GM18499 (cell line): ENCODE results near the gene IL24.

ENCODE experiments used
- ATAC-seq: cut with Tn5 transposase; IDR thresholded peaks from one replicate; pipeline ENCODE4 v1.9.1; 2021; ENCODE audit warnings: moderate number of reproducible peaks; ENCODE audit not compliant: insufficient read depth, unreplicated experiment

Gene IL24

DNA sequence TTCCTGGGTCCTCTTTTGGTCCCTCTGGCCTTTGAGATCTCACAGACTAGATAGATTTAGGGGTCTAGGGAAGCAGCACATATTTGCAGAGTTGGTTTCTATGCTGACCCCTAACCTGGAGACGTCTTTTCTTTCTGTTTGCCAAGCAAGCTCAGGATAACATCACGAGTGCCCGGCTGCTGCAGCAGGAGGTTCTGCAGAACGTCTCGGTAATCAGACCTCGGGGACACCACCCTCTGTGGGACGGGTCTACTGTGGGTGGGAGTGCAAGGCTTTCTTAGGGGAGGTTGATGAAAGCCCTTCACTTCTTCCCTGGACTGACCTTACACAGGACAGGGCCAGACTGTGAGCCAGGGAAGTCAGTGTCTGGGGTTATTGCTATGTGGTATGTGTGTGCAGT lies 2.9 kb downstream of the IL24 start:
- no peak for ATAC-seq

DNA sequence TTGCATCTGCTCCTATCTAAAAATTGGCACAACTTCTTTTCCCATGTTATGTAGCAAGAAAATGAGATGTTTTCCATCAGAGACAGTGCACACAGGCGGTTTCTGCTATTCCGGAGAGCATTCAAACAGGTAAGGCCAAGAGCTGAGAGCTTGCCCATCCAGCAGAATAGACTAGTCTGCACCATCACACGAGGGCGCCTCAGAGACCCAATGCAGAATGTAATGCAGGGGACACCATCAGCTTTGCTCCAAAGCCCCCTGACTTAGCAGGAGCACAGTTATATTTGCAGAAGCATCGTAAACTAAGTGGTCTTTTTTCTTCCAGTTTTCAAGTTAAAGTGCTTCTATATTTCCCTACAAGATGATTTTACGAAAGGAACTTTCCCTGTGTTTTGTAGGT lies 4.7 kb downstream of the IL24 start:
- no peak for ATAC-seq

DNA sequence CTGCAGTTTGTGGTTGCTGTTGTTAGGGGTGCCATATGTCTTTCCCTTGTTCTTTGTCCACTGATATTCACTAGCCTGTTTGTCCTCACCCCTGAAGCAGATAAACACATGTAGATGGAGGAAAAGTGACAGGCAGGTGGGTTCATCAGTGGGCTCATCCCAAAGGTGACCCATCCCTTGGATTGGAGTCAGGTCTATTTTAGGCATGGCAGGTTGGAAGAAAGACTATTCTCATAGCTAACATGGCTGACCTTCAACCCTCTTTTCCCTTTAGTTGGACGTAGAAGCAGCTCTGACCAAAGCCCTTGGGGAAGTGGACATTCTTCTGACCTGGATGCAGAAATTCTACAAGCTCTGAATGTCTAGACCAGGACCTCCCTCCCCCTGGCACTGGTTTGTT lies 5.5 kb downstream of the IL24 start:
- no peak for ATAC-seq

DNA sequence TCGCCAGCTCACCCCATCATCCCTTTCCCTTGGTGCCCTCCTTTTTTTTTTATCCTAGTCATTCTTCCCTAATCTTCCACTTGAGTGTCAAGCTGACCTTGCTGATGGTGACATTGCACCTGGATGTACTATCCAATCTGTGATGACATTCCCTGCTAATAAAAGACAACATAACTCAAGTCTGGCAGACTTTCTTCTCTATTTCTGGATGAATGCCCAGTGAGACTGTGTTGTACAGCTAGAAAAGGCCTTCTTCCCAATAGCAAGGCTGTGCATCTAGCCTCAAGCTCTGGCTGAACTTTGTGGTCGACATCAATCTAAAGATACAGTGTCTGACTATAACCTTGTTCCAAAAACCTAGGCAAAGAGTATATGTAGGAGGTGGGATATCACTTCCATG lies 6.4 kb downstream of the IL24 start:
- ATAC-seq, result no peak

DNA sequence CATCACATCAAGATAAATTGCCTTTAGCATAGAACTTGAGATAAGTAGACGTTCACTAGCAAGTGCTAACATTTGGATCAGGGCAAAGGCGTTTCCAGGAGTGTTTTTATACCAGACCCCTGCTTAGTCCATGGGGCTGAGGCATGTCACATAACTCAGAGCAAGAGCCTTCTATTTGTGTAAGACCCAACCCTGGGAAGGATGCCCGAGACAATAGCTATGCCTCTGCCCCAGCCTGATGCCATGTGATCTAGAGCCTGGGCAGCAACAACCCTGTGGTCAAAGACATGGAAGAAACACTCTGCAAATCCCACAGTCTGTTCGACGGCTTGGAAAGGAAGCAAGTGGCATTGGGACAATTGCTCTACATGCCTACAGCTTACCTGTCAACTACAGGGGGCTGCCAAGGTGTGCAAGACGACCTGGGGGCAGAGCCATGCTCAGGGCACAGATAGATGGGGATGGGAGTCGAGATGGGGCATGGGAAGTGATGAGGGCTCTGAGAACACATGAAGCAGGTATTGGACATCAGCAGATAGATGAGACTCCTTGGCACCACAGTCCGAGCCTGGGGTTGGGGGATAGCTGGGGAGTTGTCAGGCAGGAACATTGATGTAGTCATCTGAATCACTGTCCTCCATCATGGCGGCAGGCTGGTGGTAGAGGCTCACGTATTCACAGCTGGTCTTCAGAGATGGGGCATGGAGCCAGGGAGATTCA lies 7.3 kb downstream of the IL24 start:
- no peak for ATAC-seq

DNA sequence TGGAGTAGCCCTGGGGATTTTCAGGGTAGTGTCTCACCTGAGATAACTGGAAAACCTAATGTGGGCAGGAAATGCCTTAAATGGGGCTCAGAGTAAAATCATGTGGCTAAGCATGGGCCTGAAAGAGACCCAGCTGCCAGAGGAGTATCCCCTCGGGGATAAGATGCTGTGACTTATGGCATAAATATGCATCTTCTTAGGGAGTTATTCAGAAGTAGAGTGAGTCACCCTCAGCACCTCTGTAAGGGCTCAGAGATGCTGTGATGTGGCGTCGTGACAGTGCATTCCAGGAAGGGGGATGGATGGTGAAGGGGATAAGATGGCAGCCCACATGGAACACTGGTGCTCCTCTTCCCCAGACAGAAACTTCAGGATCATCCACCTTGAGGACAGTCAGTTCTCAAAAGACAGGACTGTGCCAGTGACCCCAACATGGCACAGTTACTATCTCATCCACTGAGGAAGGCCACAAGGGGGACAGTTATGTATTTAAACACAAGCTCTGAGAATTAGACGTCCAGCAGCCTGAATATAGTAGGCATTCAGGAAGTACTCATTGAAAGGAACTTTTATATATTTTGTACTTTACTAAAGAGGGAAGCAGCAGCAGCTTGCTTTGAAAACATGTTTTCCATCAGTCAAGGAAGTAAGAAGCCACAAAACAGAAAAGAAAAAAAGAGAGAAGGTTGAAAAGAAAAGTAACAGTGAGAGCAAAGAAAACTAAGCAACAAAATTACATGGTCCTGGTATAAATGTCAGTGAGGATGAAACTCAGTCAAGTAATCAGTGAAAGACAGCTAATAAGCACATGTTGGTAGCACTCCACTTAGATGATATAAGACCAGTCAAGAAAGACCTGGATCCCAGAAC lies 8.3 kb downstream of the IL24 start:
- peak; percentile 58 for ATAC-seq

DNA sequence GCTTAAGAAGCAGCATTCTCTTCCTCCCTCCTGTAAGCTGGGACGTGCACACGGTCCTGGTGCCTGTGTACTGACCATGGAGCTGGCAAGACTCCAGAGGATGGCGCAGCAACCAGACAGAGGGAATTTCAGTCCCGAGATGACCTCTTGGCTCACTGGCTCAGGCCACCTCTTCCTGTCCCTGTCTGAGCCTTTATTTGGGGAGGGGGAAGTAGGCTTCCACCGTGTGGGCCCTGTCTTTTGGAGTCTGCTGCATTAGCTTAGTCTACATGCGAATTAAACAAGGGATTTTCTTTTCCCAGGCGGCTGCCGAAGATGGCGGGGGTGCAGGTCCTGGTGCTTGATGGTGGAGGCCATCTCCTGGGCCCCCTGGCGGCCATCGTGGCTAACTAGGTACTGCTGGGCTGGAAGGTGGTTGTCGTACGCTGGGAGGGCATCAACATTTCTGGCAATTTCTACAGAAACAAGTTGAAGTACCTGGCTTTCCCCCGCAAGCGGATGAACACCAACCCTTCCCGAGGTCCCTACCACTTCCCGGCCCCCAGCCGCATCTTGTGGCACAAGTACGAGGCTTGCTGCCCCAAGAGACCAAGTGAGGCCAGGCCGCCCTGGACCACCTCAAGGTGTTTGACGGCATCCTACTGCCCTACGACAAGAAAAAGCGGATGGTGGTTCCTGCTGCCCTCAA lies 10.2 kb downstream of the IL24 start:
- ATAC-seq, result no peak

DNA sequence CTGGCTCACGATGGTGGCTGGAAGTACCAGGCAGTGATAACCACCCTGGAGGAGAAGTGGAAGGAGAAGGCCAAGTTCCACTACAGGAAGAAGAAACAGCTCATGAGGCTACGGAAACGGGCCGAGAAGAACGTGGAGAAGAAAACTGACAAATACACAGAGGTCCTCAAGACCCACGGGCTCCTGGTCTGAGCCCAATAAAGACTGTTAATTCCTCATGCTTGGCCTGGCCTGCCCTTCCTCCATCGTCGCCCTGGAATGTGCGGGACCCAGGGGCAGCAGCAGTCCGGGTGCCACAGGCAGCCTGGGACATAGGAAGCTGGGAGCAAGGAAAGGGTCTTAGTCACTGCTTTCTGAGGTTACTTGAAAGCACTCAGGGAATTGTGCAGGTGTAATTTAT lies 10.8 kb downstream of the IL24 start:
- no peak for ATAC-seq

DNA sequence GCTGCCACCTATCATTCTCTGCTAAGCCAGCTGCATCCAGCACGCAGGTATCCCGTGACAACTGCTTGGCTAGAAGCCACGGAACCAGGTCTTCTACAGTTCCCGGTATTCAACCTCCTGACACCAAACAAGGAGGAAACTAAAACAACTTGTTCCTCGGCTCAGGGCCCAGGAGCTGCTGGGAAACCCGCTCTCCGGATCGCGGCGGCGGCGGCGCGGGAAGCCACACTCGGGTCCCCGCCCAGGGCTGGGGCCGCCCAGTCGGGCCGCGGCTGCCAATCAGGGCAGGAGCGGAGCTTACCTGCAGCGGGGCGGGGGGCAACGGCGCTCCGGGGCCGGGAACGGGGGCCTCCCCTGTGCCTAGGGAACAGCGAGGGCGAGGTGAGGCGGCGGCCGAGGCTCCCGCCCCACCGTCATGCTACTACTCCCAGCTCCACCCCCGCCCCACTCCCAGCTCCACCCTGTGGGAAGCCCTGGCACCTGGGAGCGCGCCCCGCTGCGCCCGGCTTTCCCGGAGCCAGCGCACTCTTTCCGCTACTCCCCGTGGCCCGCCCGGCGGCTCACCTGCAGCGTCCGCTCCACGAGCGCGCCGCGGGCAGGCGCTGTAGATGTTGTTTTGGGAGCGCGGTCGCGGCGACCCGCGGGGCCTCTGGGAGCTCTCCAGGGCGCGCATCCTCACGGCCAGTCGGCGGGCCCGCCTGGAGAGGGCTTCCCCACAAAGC lies 12.1 kb downstream of the IL24 start:
- no peak for ATAC-seq

DNA sequence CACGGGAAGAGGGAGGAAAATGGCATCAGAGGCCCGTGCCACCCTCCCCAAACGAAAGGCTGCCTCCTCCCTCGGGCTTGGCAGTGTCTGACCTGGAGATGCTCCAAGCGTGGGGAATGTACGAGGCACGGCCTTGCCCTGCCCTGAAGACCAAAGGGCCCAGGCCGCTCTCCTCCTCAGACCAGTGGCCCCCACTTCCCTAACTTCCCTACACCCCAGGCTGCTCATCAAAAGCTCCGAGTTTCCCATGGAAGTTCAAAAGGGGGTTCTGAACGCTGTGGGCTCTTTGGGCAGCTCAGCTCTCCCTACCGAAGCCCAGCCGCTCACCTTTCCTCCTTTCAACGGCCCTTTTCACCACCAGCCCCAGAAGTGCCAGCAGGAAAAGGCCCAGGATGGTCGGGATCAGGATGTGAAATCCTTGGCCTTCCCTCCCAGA lies 12.7 kb downstream of the IL24 start:
- ATAC-seq, result no peak

DNA sequence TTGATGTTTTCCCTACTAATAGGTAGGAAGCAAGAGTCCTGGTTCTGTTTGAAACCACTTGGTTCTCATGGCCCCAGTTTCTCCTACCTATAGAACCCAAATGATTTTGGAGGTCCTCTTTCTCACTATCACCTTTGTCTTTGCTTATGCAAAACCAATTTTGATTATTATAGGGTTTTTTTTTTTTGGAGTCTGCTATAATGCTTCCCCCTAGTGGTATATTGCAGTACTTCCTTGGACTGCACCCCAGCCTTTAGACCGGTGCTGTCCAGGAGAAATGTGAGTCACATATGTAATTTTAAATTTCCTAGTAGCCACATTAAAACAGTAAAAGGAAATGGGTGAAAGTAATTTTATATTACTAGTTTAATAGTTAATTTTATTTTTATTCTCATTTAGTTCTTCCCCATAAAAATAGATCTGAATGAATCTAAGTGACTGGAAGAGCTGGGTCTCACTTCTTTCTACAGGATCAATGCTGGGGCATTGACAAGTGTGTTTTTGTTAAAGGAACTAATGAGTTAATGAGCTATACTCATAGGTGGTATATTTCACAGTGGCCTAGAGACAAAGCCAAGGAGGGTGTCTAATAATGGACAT lies 13.9 kb downstream of the IL24 start:
- ATAC-seq, result no peak

DNA sequence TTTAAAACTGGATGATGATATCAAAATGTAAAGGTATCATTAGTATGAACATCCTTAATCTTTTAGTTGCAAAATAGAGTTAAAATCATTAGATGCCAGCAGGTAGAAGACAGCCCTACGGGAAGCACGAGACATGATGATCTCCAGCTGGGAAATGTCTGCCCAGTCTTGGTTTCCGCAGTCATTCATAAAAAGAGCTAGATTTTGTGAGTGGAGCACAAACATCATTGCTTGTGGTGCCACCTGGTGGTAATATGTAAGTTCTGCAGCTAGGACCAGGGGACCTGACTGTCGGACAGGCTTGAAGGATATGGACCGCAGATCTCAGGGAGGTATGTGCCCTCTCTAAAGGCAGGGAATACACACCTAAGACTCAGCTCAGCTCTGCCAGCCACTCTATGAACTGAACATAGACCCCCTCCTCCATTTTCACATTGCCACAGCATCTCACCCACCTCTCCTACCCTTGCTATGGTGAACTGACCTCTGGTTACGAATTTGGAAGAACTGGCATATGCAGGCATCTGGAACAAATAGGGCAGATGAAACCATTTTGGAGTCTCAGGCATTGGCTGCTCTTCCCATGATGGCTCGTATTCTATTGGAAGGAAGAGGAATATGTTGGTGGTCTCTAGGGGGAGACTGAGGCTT lies 15.3 kb downstream of the IL24 start:
- ATAC-seq, result peak; percentile 46

DNA sequence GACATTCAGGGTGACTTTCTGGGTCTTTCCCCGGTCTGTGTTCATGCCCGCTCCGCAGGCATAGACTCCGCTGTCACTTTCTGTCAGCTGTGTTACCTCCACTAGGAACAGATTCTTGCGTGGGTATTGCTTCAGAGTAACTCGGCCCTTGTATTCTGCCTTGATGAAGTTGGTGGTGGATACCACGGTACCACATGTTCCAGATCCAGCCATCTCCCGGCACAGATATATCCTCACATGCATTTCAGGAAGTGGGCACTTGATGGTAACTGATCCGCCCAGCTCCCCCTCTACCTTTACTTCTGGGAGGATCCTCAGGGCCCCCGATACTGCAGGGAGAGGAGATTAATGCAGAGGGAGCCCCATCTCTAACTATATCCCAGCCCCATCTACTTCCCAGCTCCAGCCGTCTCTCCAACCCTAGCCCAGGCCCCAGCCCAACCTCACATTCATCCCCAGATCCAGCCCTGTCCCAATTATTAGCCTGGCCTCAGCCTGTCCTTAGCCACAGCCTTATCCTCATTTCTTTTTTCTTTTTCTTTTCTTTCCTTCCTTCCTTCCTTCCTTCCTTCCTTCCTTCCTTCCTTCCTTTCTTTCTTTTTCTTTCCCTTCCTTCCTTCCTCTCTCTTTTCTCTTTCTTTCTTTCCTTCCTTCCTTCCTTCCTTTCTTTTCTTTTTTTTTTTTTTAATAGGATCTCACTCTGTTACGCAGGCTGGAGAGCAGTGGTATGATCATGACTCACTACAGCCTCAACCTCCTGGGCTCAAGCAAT lies 16.7 kb downstream of the IL24 start:
- ATAC-seq, result no peak

DNA sequence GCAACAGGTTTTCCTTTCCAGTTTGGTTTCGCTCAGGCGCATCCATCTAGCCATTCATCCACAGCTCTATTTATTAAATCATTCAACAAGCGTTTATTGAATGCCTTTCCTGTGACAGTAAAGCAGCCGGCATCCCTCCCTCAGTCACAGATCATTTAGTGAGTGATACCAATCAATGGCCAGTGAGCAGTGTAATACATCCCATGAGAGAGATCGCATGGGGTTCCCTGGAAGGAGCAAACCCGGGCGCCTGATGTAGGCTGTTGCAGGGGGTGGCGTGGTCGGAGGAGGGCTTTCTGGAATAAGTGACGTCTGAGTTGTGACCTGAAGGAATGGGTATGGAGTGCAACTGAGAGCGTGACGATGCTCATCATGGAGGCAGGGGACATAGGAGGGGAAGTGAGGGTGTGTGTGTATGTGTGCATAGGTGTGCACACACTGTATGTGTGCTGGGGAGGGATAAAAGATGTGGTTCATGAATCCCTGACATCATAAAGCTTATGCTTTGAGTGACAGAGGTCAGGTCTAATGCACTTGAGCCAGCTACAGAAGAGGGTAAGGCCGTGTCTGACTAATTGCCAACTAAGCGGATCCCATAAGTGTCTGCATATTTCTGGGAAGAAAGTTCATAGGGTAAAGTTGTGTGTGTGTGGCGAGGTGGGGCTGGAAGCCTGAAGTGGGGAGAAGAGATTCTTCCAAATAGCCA lies 17.9 kb downstream of the IL24 start:
- ATAC-seq, result no peak

DNA sequence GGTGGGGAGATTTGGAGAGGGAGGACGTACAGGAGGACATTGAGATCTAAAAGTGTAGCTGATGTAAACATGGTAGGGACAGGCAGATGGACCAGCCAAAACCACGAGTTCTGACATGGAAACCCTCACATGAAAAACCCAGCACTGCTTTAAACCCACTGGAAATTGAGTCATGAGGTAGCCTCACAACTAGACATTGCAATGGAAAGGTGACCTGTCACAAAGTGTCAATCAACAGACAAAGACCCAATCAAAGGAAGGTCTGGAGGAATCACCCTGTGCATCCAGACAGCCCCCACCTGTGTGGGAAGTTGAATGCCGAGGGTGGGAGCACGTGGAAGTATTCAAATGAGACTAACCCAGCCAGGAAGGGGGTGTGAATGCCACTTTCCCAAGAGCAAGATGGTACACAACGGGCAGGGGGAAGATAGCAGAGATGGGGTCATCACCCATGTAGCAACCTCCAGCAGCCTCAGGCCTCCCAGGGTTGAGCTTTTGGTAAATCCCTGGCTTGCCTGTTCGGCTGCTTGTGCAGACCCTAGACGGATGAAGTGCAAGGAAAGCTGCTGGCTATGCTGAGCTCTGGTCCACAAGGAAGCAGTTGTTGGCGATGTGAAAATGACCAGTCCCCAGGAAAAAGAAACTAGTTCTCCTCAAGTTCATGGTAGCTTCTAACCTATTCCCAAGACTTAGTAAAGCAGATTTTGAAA lies 18.9 kb downstream of the IL24 start:
- ATAC-seq, result no peak

DNA sequence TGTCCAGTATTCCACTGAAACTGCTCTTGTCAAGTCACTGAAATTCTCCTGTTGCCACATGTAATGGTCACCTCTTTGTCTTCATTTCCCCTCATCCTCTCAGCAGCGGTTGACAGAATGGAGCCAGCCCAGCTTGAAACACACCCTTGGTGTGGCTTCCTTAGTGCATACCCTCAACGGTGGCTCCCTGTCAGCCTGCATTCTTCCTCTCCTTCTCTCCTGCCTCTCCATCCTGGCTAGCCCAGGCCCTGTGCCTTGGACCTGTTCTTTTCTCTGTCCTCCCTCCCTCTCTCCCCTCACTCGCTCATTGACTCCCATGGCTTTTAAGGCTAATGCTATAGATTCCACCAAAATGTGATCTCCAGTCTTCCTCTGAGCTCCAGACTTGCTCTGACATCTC lies 20.8 kb downstream of the IL24 start:
- no peak for ATAC-seq

DNA sequence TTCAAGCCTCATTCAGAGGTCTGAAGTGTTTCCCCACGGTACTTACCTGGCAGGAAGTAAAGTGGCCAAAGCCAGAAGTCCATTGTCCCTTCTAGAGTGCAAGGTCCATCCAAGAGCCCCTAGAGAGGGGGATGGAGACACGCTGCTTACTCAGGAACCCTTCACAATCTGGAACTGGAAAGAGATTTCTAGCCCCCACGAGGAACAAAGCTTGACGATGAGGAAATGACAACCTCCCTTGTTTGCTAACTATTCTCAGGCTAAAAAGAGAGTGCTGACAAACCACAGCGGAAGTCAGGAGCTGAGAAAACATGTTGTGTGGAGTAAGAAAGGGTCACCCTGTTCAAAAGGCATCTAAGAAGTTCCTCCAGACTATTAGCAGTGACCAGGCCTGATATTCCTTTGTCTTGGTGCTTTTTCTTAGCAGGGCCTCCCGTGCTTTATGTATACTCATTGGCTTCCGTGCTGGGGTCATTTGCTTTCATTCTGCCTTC lies 24.6 kb downstream of the IL24 start, which contains the start of gene FCMR:
FCMR (minus strand) TSS at position 170 of the 494 bp plus-strand sequence; CDS start at position 83, 87 bp downstream.
- no peak for ATAC-seq
